GM12878 (cell line): ENCODE results near the gene VPS8. TPM values are rescaled to one million over a fixed set of nuclear protein-coding genes. Genes with fewer than 3 reads are reported as not detected.
"Not testable (repeated sequence)": the region's sequence is repeated elsewhere in the genome, so short reads cannot be mapped to it uniquely, and the experiment has no call there.

Source experiments
- ATAC-seq: fragments of 200-7000 bp; cut with Tn5 transposase; 3 replicates; pipeline ENCODE4 v1.9.1; 2020; ENCODE audit warnings: mild to moderate bottlenecking, moderate library complexity
- BruUV-seq: library from RNA; stranded (reverse); fragments of 400-500 nt; replicated peaks from 2 replicates; lab custom pipeline; 2021; lab: Mats Ljungman, UMichigan
- CTCF ChIA-PET: fragments of 300-600 bp; sonication (Branson Sonifier 250); formaldehyde crosslinking; extraction: SDS; loops from one replicate; lab custom pipeline; 2021; ENCODE audit warnings: inconsistent platforms; lab: Yijun Ruan, JAX
- POLR2A ChIA-PET: fragments of 350-600 bp; formaldehyde crosslinking; extraction: SDS; loops from one replicate; lab custom pipeline; 2021; ENCODE audit warnings: inconsistent platforms; lab: Charles Lee
- RAD21 ChIA-PET: fragments of 300-600 bp; sonication (Branson Sonifier 250); formaldehyde crosslinking; loops from one replicate; lab custom pipeline; 2023; ENCODE audit warnings: antibody characterized with exemption; ENCODE audit not compliant: unreplicated experiment; lab: Charles Lee
- SMC1A ChIA-PET: fragments of 300-600 bp; sonication (Branson Sonifier 250); formaldehyde crosslinking; loops from one replicate; lab custom pipeline; 2023; ENCODE audit not compliant: unreplicated experiment, uncharacterized antibody; lab: Charles Lee
- DNase-seq: peaks from one replicate; pipeline ENCODE4 v3.0.0-alpha.2; 2011; ENCODE audit warnings: low read depth, low spot score
- FAIRE-seq: peaks from 3 replicates; lab custom pipeline; 2011; peaks lifted over from hg19 to GRCh38; lab: Jason Lieb, UNC
- H2AFZ ChIP-seq: 2 replicates; pipeline ENCODE4 v1.6.0; 2011; ENCODE audit warnings: low read depth, low read length, control low read depth; ENCODE audit not compliant: control insufficient read depth
- H3K27ac ChIP-seq: 2 replicates; pipeline ENCODE4 v1.5.1; 2011; ENCODE audit warnings: control low read depth; ENCODE audit not compliant: control insufficient read depth, insufficient read depth
- H3K27me3 ChIP-seq, 2 experiments: replicated peaks in 1 of 2; 2 replicates each; pipeline versions ENCODE4 v1.6.0 to v1.6.1; 2011; ENCODE audit warnings: low read length in 1 of 2; ENCODE audit not compliant: control insufficient read depth in 2 of 2, insufficient read depth in 2 of 2
- H3K36me3 ChIP-seq, 2 experiments: 2 replicates each; pipeline ENCODE4 v1.5.1; 2011; ENCODE audit warnings: low read length in 1 of 2; ENCODE audit not compliant: control insufficient read depth in 2 of 2, insufficient read depth in 2 of 2
- H3K4me1 ChIP-seq: 2 replicates; pipeline ENCODE4 v1.6.1; 2011; ENCODE audit warnings: mild to moderate bottlenecking, low read length, moderate library complexity, mixed read lengths; ENCODE audit not compliant: control insufficient read depth, insufficient read depth
- H3K4me2 ChIP-seq: 2 replicates; pipeline ENCODE4 v1.6.0; 2011; ENCODE audit warnings: control low read depth; ENCODE audit not compliant: control insufficient read depth, insufficient read depth
- H3K4me3 ChIP-seq: fragments of 200-600 bp; sonication (generic); 2 replicates; pipeline ENCODE4 v1.5.1; 2016
- H3K79me2 ChIP-seq: 2 replicates; pipeline ENCODE4 v1.6.0; 2011; ENCODE audit warnings: low read length; ENCODE audit not compliant: control insufficient read depth, insufficient read depth
- H3K9ac ChIP-seq: 2 replicates; pipeline ENCODE4 v1.8.0; 2011; ENCODE audit warnings: low read length, control low read depth, mixed read lengths; ENCODE audit not compliant: control insufficient read depth, insufficient read depth
- H3K9me3 ChIP-seq: replicated peaks from 3 replicates; pipeline ENCODE4 v1.5.1; 2011; ENCODE audit warnings: mild to moderate bottlenecking, low read length; ENCODE audit not compliant: control insufficient read depth, insufficient read depth
- H4K20me1 ChIP-seq: 2 replicates; pipeline ENCODE4 v1.6.0; 2011; ENCODE audit not compliant: control insufficient read depth, insufficient read depth
- ATF7 ChIP-seq: fragments of 450-650 bp; IDR thresholded peaks from 2 replicates; pipeline ENCODE4 v1.6.1; 2016; ENCODE audit warnings: low read depth, mild to moderate bottlenecking
- ESRRA ChIP-seq: IDR thresholded peaks from 2 replicates; pipeline ENCODE4 v1.6.1; 2012; ENCODE audit warnings: mild to moderate bottlenecking, low read length, improper control_type of control experiment
- FOXK2 ChIP-seq: fragments of 450-650 bp; IDR thresholded peaks from 2 replicates; pipeline ENCODE4 v1.6.1; 2017; ENCODE audit warnings: mild to moderate bottlenecking, moderate library complexity
- ZBED1 ChIP-seq: IDR thresholded peaks from 2 replicates; pipeline ENCODE4 v1.6.1; 2016; ENCODE audit warnings: borderline replicate concordance
- ZNF274 ChIP-seq: IDR thresholded peaks from one replicate; pipeline ENCODE4 v1.8.0; 2011; ENCODE audit not compliant: insufficient read length, insufficient read depth
- ZNF622 ChIP-seq: fragments of 450-650 bp; IDR thresholded peaks from 2 replicates; pipeline ENCODE4 v1.6.1; 2017; ENCODE audit warnings: mild to moderate bottlenecking, inconsistent platforms
- WGBS: methylation state at CpG from one replicate; pipeline ENCODE4 v1.1.6; 2016; ENCODE audit warnings: low lambda C conversion rate; ENCODE audit not compliant: insufficient replicate concordance, insufficient coverage; ENCODE audit errors: missing lambda C conversion rate; 5-methylcytosine and 5-hydroxymethylcytosine counted together
- in situ Hi-C: fragments of 300-500 bp; cut with MboI; formaldehyde crosslinking; loops from 9 replicates; pipeline ENCODE4 v1.14.3; 2018; ENCODE audit warnings: mixed read lengths
- intact Hi-C: fragments of 100-400 bp; cut with micrococcal nuclease; formaldehyde crosslinking; loops from one replicate; pipeline ENCODE4 v1.14.2; 2022; ENCODE audit not compliant: unreplicated experiment
- polyA plus RNA-seq, 11 experiments: library from polyadenylated mRNA; depleted of rRNA in 4 of 11; unstranded in 6 of 11; stranded (reverse) in 5 of 11; fragments of >200 nt; fragmentation: Nextera tagmentation in 4 of 11; fragmentation: Illumina TruSeq in 1 of 11; extraction: Ambion mirVana in 4 of 11; extraction: Trizol in 1 of 11; gene quantifications; 1 replicate in 1 of 11; 2 replicates in 10 of 11; pipeline versions ENCODE4 v1.2.1 to v1.2.3, GENCODE V29; 2011 to 2016; ENCODE audit warnings: inconsistent platforms in 2 of 11, missing spikeins in 2 of 11, low read depth in 1 of 11
- total RNA-seq, 4 experiments: library from RNA; depleted of rRNA in 3 of 4; stranded (reverse); fragments of >200 nt in 3 of 4; fragmentation: Illumina TruSeq in 1 of 4; extraction: Trizol in 1 of 4; gene quantifications; 2 replicates each; pipeline versions ENCODE4 v1.2.1 to v1.2.3, GENCODE V29; 2013 to 2021
- TF ChIP-seq, protein P1 (sequence below): fragments of 150-350 bp; IDR thresholded peaks from 2 replicates; pipeline ENCODE4 v1.6.1; 2016; ENCODE audit warnings: low read depth, low read length
- TF ChIP-seq, protein P2 (sequence below): fragments of 450-650 bp; IDR thresholded peaks from 2 replicates; pipeline ENCODE4 v1.6.1; 2017; ENCODE audit warnings: mild to moderate bottlenecking, moderate library complexity
- TF ChIP-seq, protein P3 (sequence below): fragments of 450-650 bp; IDR thresholded peaks from 2 replicates; pipeline ENCODE4 v1.6.1; 2017; ENCODE audit warnings: low read depth, mild to moderate bottlenecking, moderate library complexity

The VPS8 gene
- total and polyA plus RNA-seq, 10 of the 15 experiments (the other 5 are each of a cell fraction or from before 2014, with no cell fraction given): 8.9 to 34.7 (median 20.9) TPM

DNA sequence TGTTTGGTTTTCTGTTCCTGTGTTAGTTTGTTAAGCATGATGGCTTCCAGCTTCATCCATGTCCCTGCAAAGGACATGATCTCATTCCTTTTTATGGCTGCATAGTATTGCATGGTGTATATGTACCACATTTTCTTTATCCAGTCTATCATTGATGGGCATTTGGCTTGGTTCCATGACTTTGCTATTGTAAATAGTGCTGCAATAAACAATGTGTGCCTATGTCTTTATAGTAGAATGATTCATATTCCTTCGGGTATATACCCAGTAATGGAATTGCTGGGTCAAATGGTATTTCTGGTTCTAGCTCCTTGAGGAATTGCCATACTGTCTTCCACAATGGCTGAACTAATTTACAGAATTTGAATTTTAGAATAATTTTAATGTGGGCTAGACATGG lies 138.8 kb downstream of the VPS8 start:
- in situ Hi-C loops, H3K4me1 ChIP-seq, H3K9ac ChIP-seq, H3K4me3 ChIP-seq, H3K9me3 ChIP-seq, intact Hi-C loops, H4K20me1 ChIP-seq, H3K27ac ChIP-seq, FAIRE-seq, H3K4me2 ChIP-seq, DNase-seq, H3K27me3 ChIP-seq, POLR2A ChIA-PET, BruUV-seq, CTCF ChIA-PET, H3K79me2 ChIP-seq, SMC1A ChIA-PET, H2AFZ ChIP-seq, H3K36me3 ChIP-seq, ATAC-seq: not testable (repeated sequence)
- 97% methylated on average over 1 of the region's 1 CpG for WGBS
- RAD21 ChIA-PET: interaction anchor here (0.6 kb wide), 1 partner anchor 95 kb away, joined by 3 read pairs; no protein-coding TSS in a partner anchor

DNA sequence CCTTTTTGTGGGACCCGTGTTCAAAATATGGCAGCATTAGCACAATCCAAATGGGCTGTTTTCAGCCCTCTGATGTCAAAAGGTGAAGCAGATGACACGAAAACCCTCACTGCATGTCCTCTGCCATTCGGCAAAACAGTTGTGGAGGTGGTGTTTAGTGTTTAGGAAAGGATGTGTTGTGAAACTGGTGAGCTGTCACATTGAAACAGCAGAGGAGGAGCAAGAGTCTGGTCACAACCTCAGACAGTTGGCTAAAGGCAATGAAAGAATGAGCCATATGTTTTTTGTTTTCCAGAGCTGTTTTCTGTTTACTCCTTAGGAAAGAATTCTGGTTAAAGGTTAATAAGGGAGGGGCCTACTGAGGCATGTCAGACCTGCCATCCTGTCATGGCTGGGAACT lies 140.7 kb downstream of the VPS8 start:
- 90% methylated on average over 3 of the region's 3 CpGs for WGBS
- CTCF ChIA-PET: no interaction called here
- ATAC-seq (no peak), DNase-seq (no peak), FAIRE-seq (no peak)
- Histone ChIP-seq H2AFZ (no peak overlapping the region), H3K4me1 (no peaks in the 10 kb centered on the region), H3K27ac (no peak overlapping the region), H3K36me3 (no peaks in the 10 kb centered on the region), H3K9ac (no peak overlapping the region), H3K79me2 (no peaks in the 10 kb centered on the region), H3K9me3 (no peaks in the 10 kb centered on the region), H3K4me3 (no peak overlapping the region), H3K27me3 (no peaks in the 10 kb centered on the region), H3K4me2 (no peak overlapping the region), H4K20me1 (no peaks in the 10 kb centered on the region)
- POLR2A ChIA-PET: no interaction called here
- RAD21 ChIA-PET: no interaction called here
- intact Hi-C loops: no loop called here
- no TSS peak for BruUV-seq
- in situ Hi-C loops: no loop called here
- SMC1A ChIA-PET: interaction anchor here (1.1 kb wide), 1 partner anchor 11 kb away, joined by 3 read pairs; no protein-coding TSS in a partner anchor
- TF ChIP-seq ZNF622 (no peak), FOXK2 (no peak), ATF7 (no peak), ZBED1 (no peak), ESRRA (no peak), ZNF274 (no peak)
- TF ChIP-seq, protein P1, sequence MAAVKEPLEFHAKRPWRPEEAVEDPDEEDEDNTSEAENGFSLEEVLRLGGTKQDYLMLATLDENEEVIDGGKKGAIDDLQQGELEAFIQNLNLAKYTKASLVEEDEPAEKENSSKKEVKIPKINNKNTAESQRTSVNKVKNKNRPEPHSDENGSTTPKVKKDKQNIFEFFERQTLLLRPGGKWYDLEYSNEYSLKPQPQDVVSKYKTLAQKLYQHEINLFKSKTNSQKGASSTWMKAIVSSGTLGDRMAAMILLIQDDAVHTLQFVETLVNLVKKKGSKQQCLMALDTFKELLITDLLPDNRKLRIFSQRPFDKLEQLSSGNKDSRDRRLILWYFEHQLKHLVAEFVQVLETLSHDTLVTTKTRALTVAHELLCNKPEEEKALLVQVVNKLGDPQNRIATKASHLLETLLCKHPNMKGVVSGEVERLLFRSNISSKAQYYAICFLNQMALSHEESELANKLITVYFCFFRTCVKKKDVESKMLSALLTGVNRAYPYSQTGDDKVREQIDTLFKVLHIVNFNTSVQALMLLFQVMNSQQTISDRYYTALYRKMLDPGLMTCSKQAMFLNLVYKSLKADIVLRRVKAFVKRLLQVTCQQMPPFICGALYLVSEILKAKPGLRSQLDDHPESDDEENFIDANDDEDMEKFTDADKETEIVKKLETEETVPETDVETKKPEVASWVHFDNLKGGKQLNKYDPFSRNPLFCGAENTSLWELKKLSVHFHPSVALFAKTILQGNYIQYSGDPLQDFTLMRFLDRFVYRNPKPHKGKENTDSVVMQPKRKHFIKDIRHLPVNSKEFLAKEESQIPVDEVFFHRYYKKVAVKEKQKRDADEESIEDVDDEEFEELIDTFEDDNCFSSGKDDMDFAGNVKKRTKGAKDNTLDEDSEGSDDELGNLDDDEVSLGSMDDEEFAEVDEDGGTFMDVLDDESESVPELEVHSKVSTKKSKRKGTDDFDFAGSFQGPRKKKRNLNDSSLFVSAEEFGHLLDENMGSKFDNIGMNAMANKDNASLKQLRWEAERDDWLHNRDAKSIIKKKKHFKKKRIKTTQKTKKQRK: no peak
- TF ChIP-seq, protein P2, sequence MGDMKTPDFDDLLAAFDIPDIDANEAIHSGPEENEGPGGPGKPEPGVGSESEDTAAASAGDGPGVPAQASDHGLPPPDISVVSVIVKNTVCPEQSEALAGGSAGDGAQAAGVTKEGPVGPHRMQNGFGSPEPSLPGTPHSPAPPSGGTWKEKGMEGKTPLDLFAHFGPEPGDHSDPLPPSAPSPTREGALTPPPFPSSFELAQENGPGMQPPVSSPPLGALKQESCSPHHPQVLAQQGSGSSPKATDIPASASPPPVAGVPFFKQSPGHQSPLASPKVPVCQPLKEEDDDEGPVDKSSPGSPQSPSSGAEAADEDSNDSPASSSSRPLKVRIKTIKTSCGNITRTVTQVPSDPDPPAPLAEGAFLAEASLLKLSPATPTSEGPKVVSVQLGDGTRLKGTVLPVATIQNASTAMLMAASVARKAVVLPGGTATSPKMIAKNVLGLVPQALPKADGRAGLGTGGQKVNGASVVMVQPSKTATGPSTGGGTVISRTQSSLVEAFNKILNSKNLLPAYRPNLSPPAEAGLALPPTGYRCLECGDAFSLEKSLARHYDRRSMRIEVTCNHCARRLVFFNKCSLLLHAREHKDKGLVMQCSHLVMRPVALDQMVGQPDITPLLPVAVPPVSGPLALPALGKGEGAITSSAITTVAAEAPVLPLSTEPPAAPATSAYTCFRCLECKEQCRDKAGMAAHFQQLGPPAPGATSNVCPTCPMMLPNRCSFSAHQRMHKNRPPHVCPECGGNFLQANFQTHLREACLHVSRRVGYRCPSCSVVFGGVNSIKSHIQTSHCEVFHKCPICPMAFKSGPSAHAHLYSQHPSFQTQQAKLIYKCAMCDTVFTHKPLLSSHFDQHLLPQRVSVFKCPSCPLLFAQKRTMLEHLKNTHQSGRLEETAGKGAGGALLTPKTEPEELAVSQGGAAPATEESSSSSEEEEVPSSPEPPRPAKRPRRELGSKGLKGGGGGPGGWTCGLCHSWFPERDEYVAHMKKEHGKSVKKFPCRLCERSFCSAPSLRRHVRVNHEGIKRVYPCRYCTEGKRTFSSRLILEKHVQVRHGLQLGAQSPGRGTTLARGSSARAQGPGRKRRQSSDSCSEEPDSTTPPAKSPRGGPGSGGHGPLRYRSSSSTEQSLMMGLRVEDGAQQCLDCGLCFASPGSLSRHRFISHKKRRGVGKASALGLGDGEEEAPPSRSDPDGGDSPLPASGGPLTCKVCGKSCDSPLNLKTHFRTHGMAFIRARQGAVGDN: no peak
- TF ChIP-seq, protein P3, sequence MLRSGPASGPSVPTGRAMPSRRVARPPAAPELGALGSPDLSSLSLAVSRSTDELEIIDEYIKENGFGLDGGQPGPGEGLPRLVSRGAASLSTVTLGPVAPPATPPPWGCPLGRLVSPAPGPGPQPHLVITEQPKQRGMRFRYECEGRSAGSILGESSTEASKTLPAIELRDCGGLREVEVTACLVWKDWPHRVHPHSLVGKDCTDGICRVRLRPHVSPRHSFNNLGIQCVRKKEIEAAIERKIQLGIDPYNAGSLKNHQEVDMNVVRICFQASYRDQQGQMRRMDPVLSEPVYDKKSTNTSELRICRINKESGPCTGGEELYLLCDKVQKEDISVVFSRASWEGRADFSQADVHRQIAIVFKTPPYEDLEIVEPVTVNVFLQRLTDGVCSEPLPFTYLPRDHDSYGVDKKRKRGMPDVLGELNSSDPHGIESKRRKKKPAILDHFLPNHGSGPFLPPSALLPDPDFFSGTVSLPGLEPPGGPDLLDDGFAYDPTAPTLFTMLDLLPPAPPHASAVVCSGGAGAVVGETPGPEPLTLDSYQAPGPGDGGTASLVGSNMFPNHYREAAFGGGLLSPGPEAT: no peak
